Prostate gland (tissue), 2 donors: ENCODE measurements around the gene ADCY3. TPM values are rescaled to one million over a fixed set of nuclear protein-coding genes. Genes with fewer than 3 reads are reported as not detected.

ENCODE experiments used
- DNase-seq: peaks from one replicate; pipeline ENCODE4 v3.0.0-alpha.2; 2019; ENCODE audit warnings: low spot score
- H3K27ac ChIP-seq, 2 donors: fragments of 200-600 bp; sonication (generic); 2 replicates each; pipeline ENCODE4 v1.5.1; 2017 to 2019
- H3K27me3 ChIP-seq: fragments of 200-600 bp; sonication (generic); replicated peaks from 2 replicates; pipeline ENCODE4 v1.5.1; 2019; ENCODE audit not compliant: insufficient read depth
- H3K36me3 ChIP-seq, 2 donors: fragments of 200-600 bp; sonication (generic); 1 replicate in 1 of 2; 2 replicates in 1 of 2; pipeline versions ENCODE4 v1.5.1 to v1.8.1; 2017 to 2019
- H3K4me1 ChIP-seq: fragments of 200-600 bp; sonication (generic); replicated peaks from 2 replicates; pipeline ENCODE4 v1.5.1; 2019
- H3K4me3 ChIP-seq, 2 donors: fragments of 200-600 bp; sonication (generic); 2 replicates each; pipeline ENCODE4 v1.5.1; 2017 to 2019
- H3K9me3 ChIP-seq: fragments of 200-600 bp; sonication (generic); 2 replicates; pipeline ENCODE4 v1.5.1; 2017
- CTCF ChIP-seq, 4 experiments: fragments of 200-600 bp in 2 of 4; fragments of 450-650 bp in 2 of 4; sonication (generic) in 2 of 4; IDR thresholded peaks; 1 replicate in 3 of 4; 2 replicates in 1 of 4; pipeline ENCODE4 v1.5.1; 2016 to 2019; ENCODE audit warnings: antibody characterized with exemption in 4 of 4, mild to moderate bottlenecking in 2 of 4, moderate library complexity in 2 of 4
- POLR2A ChIP-seq: fragments of 450-650 bp; IDR thresholded peaks from one replicate; pipeline ENCODE4 v1.6.1; 2016; ENCODE audit warnings: antibody characterized with exemption, mild to moderate bottlenecking
- POLR2AphosphoS5 ChIP-seq: sonication (generic); formaldehyde crosslinking; IDR thresholded peaks from one replicate; pipeline ENCODE4 v1.6.1; 2017; ENCODE audit warnings: antibody characterized with exemption
- WGBS: methylation state at CpG from one replicate; pipeline ENCODE4 v1.1.5; 2018; 5-methylcytosine and 5-hydroxymethylcytosine counted together
- intact Hi-C: fragments of 100-400 bp; cut with DNase I; formaldehyde crosslinking; loops from one replicate; pipeline ENCODE4 v1.14.2; 2022
- total RNA-seq, 2 donors: library from RNA; depleted of rRNA; stranded (reverse); fragments of >200 nt; gene quantifications; one replicate each; pipeline ENCODE4 v1.1.0, GENCODE V29; 2016

ADCY3 gene
- total RNA-seq, 2 donors from 2014 or later, result 20.8 to 44.3 TPM

GRCh38 chr2:24898122-24899109, 21.6 kb downstream of the ADCY3 start:
- 92% methylated on average over 30 of the region's 30 CpGs for WGBS

GRCh38 chr2:24894750-24895149, 25.3 kb downstream of the ADCY3 start:
- TF ChIP-seq POLR2A, result no peak
- Histone ChIP-seq H3K36me3 (no peaks in the 10 kb centered on the region), H3K4me1 (no peaks in the 10 kb centered on the region), H3K4me3 (no peak overlapping the region), H3K27ac (no peak overlapping the region), H3K27me3 (no peaks in the 10 kb centered on the region), H3K9me3 (no peaks in the 10 kb centered on the region)
- intact Hi-C loops, result no loop called here
- 91% methylated on average over 3 of the region's 3 CpGs for WGBS
- no peak for DNase-seq

More at GRCh38 chr2:24898122-24899109, 21.6 kb downstream of the ADCY3 start:
- no peak for DNase-seq
- intact Hi-C loops, result no loop called here
- no peaks in the 10 kb centered on the region for H3K27me3 ChIP-seq
- H3K36me3 ChIP-seq, result no peaks in the 10 kb centered on the region
- H3K9me3 ChIP-seq, result no peaks in the 10 kb centered on the region
- H3K4me3 ChIP-seq, result no peak overlapping the region
- no peak for TF ChIP-seq POLR2AphosphoS5
- TF ChIP-seq CTCF (IDR thresholded peaks at IDR 0.05), result no peak
- TF ChIP-seq POLR2A, result no peak
- no peaks in the 10 kb centered on the region for H3K4me1 ChIP-seq
- H3K27ac ChIP-seq, result no peak overlapping the region

GRCh38 chr2:24893934-24894333, 26.1 kb downstream of the ADCY3 start:
- intact Hi-C loops, result no loop called here
- TF ChIP-seq POLR2AphosphoS5 (no peak), POLR2A (no peak), CTCF (IDR thresholded peaks at IDR 0.05) (no peak)
- Histone ChIP-seq H3K4me3 (no peak overlapping the region), H3K36me3 (no peaks in the 10 kb centered on the region), H3K27me3 (no peaks in the 10 kb centered on the region), H3K27ac (no peak overlapping the region), H3K4me1 (no peaks in the 10 kb centered on the region), H3K9me3 (no peaks in the 10 kb centered on the region)
- WGBS, result 69% methylated on average over 3 of the region's 3 CpGs
- DNase-seq, result no peak

- Histone ChIP-seq H3K36me3 (no peaks in the 10 kb centered on the region), H3K9me3 (no peaks in the 10 kb centered on the region), H3K27ac (no peak overlapping the region), H3K27me3 (no peaks in the 10 kb centered on the region), H3K4me3 (no peak overlapping the region), H3K4me1 (no peaks in the 10 kb centered on the region)
- WGBS, result 94% methylated on average over 2 of the region's 2 CpGs
- DNase-seq, result no peak
- intact Hi-C loops, result no loop called here
- TF ChIP-seq POLR2A (no peak), POLR2AphosphoS5 (no peak), CTCF (IDR thresholded peaks at IDR 0.05) (no peak)
Observed at GRCh38 chr2:24892928-24893327, 27.1 kb downstream of the ADCY3 start.

GRCh38 chr2:24891201-24891600, 28.8 kb downstream of the ADCY3 start:
- WGBS, result 95% methylated on average over 2 of the region's 2 CpGs
- Histone ChIP-seq H3K27ac (no peak overlapping the region), H3K4me3 (no peak overlapping the region), H3K9me3 (no peaks in the 10 kb centered on the region), H3K4me1 (no peaks in the 10 kb centered on the region), H3K36me3 (no peaks in the 10 kb centered on the region), H3K27me3 (no peaks in the 10 kb centered on the region)
- no peak for TF ChIP-seq POLR2A
- TF ChIP-seq CTCF (IDR thresholded peaks at IDR 0.05), result no peak
- no peak for TF ChIP-seq POLR2AphosphoS5
- intact Hi-C loops, result no loop called here
- no peak for DNase-seq
